Measurements from ENCODE around the gene INPP4B.

The INPP4B gene

DNA sequence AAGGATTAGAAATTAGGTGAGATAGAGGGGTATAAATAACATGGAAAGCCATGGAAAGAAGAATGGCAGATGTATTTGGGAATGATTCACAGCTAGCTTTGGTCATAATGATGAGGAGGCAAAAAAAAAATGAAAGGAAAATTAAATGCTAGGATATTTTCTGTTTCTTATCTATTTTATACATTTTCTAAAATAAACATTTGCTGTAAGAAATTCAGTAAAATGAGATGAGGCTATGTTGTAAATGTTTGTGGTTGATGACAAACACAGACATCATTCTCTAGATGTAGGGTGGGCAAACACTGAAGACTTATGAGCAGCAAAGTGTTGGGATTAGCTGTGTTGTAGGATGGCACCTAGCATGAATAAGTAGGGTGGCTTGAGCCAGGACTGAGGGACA, 802.6 kb downstream of the INPP4B start:
- H3K9me3 ChIP-seq (ENCODE audit: control insufficient read depth, low read length) = no peaks in the 10 kb centered on the region
- H4K8ac ChIP-seq (ENCODE audit: low read length) = no peak overlapping the region
- H3K14ac ChIP-seq (ENCODE audit: low read length in 2 of 2) = no peak overlapping the region
- DNase-seq = peak; percentile 19
- H3K4ac ChIP-seq (ENCODE audit: low read depth in 1 of 2, low read length in 2 of 2) = no peak overlapping the region
- H2AFZ ChIP-seq (ENCODE audit: low read depth, low read length) = no peak overlapping the region
- no peak overlapping the region for H2BK5ac ChIP-seq (ENCODE audit: low read depth, low read length, poor library complexity, severe bottlenecking)
- H2AK5ac ChIP-seq (ENCODE audit: low read length, severe bottlenecking) = no peak overlapping the region
- H3K27me3 ChIP-seq (ENCODE audit: control insufficient read depth in 1 of 2, insufficient read depth in 1 of 2, low read length in 2 of 2) = no peaks in the 10 kb centered on the region
- H3K18ac ChIP-seq (ENCODE audit: low read depth in 1 of 2, low read length in 2 of 2) = no peak overlapping the region
- no peaks in the 10 kb centered on the region for H3K79me1 ChIP-seq (replicated peaks; ENCODE audit: low read length, poor library complexity, severe bottlenecking)
- H3K4me2 ChIP-seq (ENCODE audit: low read length, poor library complexity, severe bottlenecking) = no peak overlapping the region
- H3K9ac ChIP-seq (ENCODE audit: low read length) = no peak overlapping the region
- no peak overlapping the region for H2BK15ac ChIP-seq (ENCODE audit: low read depth, poor library complexity, severe bottlenecking)
- H3K23ac ChIP-seq (ENCODE audit: low read length in 2 of 2) = no peak overlapping the region
- H3K4me3 ChIP-seq (ENCODE audit: insufficient read depth in 1 of 2, low read depth in 1 of 2, low read length in 2 of 2) = no peak overlapping the region
- no peak overlapping the region for H3K27ac ChIP-seq (ENCODE audit: low read length, poor library complexity, severe bottlenecking)
- H3K36me3 ChIP-seq (ENCODE audit: control insufficient read depth in 1 of 2, insufficient read depth in 2 of 2, low read depth in 1 of 2, low read length in 2 of 2) = no peaks in the 10 kb centered on the region
- H2BK12ac ChIP-seq (ENCODE audit: low read length in 2 of 2) = no peak overlapping the region
- no peak overlapping the region for H4K91ac ChIP-seq (ENCODE audit: low read length)
- H3K4me1 ChIP-seq (ENCODE audit: control insufficient read depth, insufficient read depth, low read depth, low read length) = no peaks in the 10 kb centered on the region
- H2BK120ac ChIP-seq (ENCODE audit: low read depth, low read length) = no peak overlapping the region

DNA sequence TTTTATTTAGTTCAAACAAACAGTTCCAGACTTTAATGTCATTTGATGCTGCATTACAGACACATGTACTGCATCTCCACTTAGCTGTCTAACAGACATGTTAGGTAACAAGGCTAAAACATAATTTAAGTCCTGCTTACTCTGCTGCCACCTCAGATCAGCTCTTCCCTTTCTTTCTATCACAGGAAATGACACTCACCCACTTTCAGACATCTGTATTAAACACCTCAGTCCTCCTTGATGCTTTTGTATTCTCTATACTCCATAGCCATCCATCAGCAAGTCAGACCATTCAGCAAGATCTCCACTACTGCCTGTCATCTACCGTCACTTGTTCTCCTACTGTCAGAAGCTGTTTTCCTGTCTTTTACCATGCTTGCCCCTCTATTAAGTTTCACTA, 804.3 kb downstream of the INPP4B start:
- Histone ChIP-seq H4K8ac (ENCODE audit: low read length) (no peak overlapping the region), H3K4me2 (ENCODE audit: low read length, poor library complexity, severe bottlenecking) (no peak overlapping the region), H2BK12ac (ENCODE audit: low read length in 2 of 2) (no peak overlapping the region), H2AK5ac (ENCODE audit: low read length, severe bottlenecking) (no peak overlapping the region), H2BK5ac (ENCODE audit: low read depth, low read length, poor library complexity, severe bottlenecking) (no peak overlapping the region), H3K9me3 (ENCODE audit: control insufficient read depth, low read length) (no peaks in the 10 kb centered on the region), H3K79me1 (replicated peaks; ENCODE audit: low read length, poor library complexity, severe bottlenecking) (no peaks in the 10 kb centered on the region), H2BK15ac (ENCODE audit: low read depth, poor library complexity, severe bottlenecking) (no peak overlapping the region), H3K4me3 (ENCODE audit: insufficient read depth in 1 of 2, low read depth in 1 of 2, low read length in 2 of 2) (no peak overlapping the region), H3K4me1 (ENCODE audit: control insufficient read depth, insufficient read depth, low read depth, low read length) (no peaks in the 10 kb centered on the region), H3K4ac (ENCODE audit: low read depth in 1 of 2, low read length in 2 of 2) (no peak overlapping the region), H3K36me3 (ENCODE audit: control insufficient read depth in 1 of 2, insufficient read depth in 2 of 2, low read depth in 1 of 2, low read length in 2 of 2) (no peaks in the 10 kb centered on the region), H3K14ac (ENCODE audit: low read length in 2 of 2) (no peak overlapping the region), H3K18ac (ENCODE audit: low read depth in 1 of 2, low read length in 2 of 2) (no peak overlapping the region), H3K27ac (ENCODE audit: low read length, poor library complexity, severe bottlenecking) (no peak overlapping the region), H3K23ac (ENCODE audit: low read length in 2 of 2) (no peak overlapping the region), H3K27me3 (ENCODE audit: control insufficient read depth in 1 of 2, insufficient read depth in 1 of 2, low read length in 2 of 2) (no peaks in the 10 kb centered on the region), H2AFZ (ENCODE audit: low read depth, low read length) (no peak overlapping the region), H4K91ac (ENCODE audit: low read length) (no peak overlapping the region), H2BK120ac (ENCODE audit: low read depth, low read length) (no peak overlapping the region), H3K9ac (ENCODE audit: low read length) (no peak overlapping the region)
- 98% methylated on average over 1 of the region's 1 CpG for WGBS
- no peak for DNase-seq

DNA sequence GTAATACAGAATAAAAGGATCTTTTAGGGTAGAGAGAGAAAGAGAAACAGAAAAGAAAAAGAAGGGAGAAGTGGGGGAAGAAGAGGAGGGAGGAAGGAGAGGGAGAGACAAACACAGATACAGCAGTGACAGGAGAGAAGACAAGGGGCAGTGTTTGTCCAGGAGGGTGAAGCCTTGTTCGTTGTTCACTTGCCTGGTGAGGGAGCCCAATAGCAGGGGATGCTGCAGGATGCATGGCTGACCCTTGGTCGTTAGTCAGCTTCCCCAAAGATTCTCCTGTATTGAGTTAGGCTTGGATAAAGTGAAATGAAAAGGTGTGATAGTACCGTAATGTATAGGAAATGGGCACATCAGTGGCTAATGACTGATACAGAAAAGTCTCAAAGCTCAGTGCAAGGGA, 806.1 kb downstream of the INPP4B start:
- no peak overlapping the region for H2BK120ac ChIP-seq (ENCODE audit: low read depth, low read length)

DNA sequence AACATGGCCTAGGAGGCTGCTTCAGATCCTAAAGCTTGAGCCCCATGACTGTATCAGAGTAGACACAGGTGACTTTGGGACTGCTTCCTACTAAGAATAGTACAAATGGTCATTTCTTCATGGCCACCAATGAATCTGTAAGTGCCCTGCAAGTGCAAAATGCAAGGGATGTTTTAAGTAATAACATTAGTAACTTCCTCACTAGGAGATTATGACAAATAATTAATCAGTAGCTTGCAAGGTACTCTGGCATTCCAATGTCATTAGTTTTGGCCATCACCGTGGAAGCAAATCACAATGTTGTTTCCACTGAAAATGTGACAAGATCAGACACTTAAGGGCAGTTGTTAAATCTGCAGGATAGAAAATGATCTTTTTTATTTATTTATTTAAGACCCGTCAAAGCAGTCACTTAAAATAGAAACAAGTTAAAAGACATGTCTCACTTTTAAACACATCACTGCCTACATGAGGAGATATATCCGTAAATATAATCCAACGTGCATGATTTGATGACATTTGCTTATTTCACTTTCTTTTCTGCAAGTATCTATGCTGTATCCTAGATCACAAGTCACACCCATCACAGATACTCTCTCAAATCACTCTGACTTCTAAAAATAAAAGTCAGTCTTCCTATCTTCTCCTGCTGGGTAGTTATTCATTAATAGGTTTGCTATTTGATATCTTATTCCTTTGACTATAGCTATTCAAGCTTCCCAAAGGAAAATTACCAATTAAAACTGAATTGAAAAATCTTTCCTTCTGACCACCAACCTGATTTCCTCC, 809.1 kb downstream of the INPP4B start:
- Histone ChIP-seq H3K9me3 (ENCODE audit: control insufficient read depth, low read length) (no peaks in the 10 kb centered on the region), H3K23ac (ENCODE audit: low read length in 2 of 2) (no peak overlapping the region), H3K4me3 (ENCODE audit: insufficient read depth in 1 of 2, low read depth in 1 of 2, low read length in 2 of 2) (no peak overlapping the region), H2BK5ac (ENCODE audit: low read depth, low read length, poor library complexity, severe bottlenecking) (no peak overlapping the region), H2AFZ (ENCODE audit: low read depth, low read length) (no peak overlapping the region), H3K79me1 (replicated peaks; ENCODE audit: low read length, poor library complexity, severe bottlenecking) (peaks cover 4% of the 10 kb centered on the region), H3K18ac (ENCODE audit: low read depth in 1 of 2, low read length in 2 of 2) (no peak overlapping the region), H3K4ac (ENCODE audit: low read depth in 1 of 2, low read length in 2 of 2) (no peak overlapping the region), H3K27me3 (ENCODE audit: control insufficient read depth in 1 of 2, insufficient read depth in 1 of 2, low read length in 2 of 2) (no peaks in the 10 kb centered on the region), H3K4me1 (ENCODE audit: control insufficient read depth, insufficient read depth, low read depth, low read length) (peaks cover 5% of the 10 kb centered on the region), H2AK5ac (ENCODE audit: low read length, severe bottlenecking) (no peak overlapping the region), H3K36me3 (ENCODE audit: control insufficient read depth in 1 of 2, insufficient read depth in 2 of 2, low read depth in 1 of 2, low read length in 2 of 2) (no peaks in the 10 kb centered on the region), H2BK15ac (ENCODE audit: low read depth, poor library complexity, severe bottlenecking) (no peak overlapping the region), H3K14ac (ENCODE audit: low read length in 2 of 2) (no peak overlapping the region), H2BK12ac (ENCODE audit: low read length in 2 of 2) (no peak overlapping the region), H4K8ac (ENCODE audit: low read length) (no peak overlapping the region), H3K4me2 (ENCODE audit: low read length, poor library complexity, severe bottlenecking) (peak overlapping the region; percentile 38), H4K91ac (ENCODE audit: low read length) (no peak overlapping the region), H2BK120ac (ENCODE audit: low read depth, low read length) (no peak overlapping the region), H3K27ac (ENCODE audit: low read length, poor library complexity, severe bottlenecking) (peak overlapping the region; percentile 74), H3K9ac (ENCODE audit: low read length) (no peak overlapping the region)
- 54% methylated on average over 4 of the region's 4 CpGs for WGBS
- no peak for DNase-seq

More for the DNA sequence above, 806.1 kb downstream of the INPP4B start:
- H3K27ac ChIP-seq (ENCODE audit: low read length, poor library complexity, severe bottlenecking) = no peak overlapping the region
- no peak overlapping the region for H4K91ac ChIP-seq (ENCODE audit: low read length)
- no peak overlapping the region for H3K18ac ChIP-seq (ENCODE audit: low read depth in 1 of 2, low read length in 2 of 2)
- peak overlapping the region; percentile 90 for H2AK5ac ChIP-seq (ENCODE audit: low read length, severe bottlenecking)
- H3K36me3 ChIP-seq (ENCODE audit: control insufficient read depth in 1 of 2, insufficient read depth in 2 of 2, low read depth in 1 of 2, low read length in 2 of 2) = no peaks in the 10 kb centered on the region
- H2BK12ac ChIP-seq (ENCODE audit: low read length in 2 of 2) = no peak overlapping the region
- H3K23ac ChIP-seq (ENCODE audit: low read length in 2 of 2) = no peak overlapping the region
- H2BK15ac ChIP-seq (ENCODE audit: low read depth, poor library complexity, severe bottlenecking) = no peak overlapping the region
- no peak overlapping the region for H3K4me3 ChIP-seq (ENCODE audit: insufficient read depth in 1 of 2, low read depth in 1 of 2, low read length in 2 of 2)
- no peaks in the 10 kb centered on the region for H3K27me3 ChIP-seq (ENCODE audit: control insufficient read depth in 1 of 2, insufficient read depth in 1 of 2, low read length in 2 of 2)
- no peaks in the 10 kb centered on the region for H3K79me1 ChIP-seq (replicated peaks; ENCODE audit: low read length, poor library complexity, severe bottlenecking)
- peaks cover 3% of the 10 kb centered on the region for H3K4me1 ChIP-seq (ENCODE audit: control insufficient read depth, insufficient read depth, low read depth, low read length)
- no peak overlapping the region for H3K14ac ChIP-seq (ENCODE audit: low read length in 2 of 2)
- no peak overlapping the region for H3K4ac ChIP-seq (ENCODE audit: low read depth in 1 of 2, low read length in 2 of 2)
- H3K4me2 ChIP-seq (ENCODE audit: low read length, poor library complexity, severe bottlenecking) = no peak overlapping the region
- WGBS = 76% methylated on average over 3 of the region's 3 CpGs
- no peak overlapping the region for H2AFZ ChIP-seq (ENCODE audit: low read depth, low read length)
- no peaks in the 10 kb centered on the region for H3K9me3 ChIP-seq (ENCODE audit: control insufficient read depth, low read length)
- DNase-seq = no peak
- H2BK5ac ChIP-seq (ENCODE audit: low read depth, low read length, poor library complexity, severe bottlenecking) = no peak overlapping the region
- no peak overlapping the region for H4K8ac ChIP-seq (ENCODE audit: low read length)
- H3K9ac ChIP-seq (ENCODE audit: low read length) = no peak overlapping the region

Data from mesenchymal stem cell (in vitro differentiated cells and primary cell).